Activated naive CD8-positive, alpha-beta T cell treated with anti-CD3 and anti-CD28 coated beads, Interleukin-2, amount 10 ng/mL, durations not matched to agents 7 days and 5 days (primary cell): ENCODE measurements around the gene CYP3A5. TPM values are rescaled to one million over a fixed set of nuclear protein-coding genes. Genes with fewer than 3 reads are reported as not detected.

Experiments
- ATAC-seq: fragments of 150-1000 bp; cut with Tn5 transposase; one replicate; pipeline ENCODE4 v1.10.0; 2021; ENCODE audit warnings: low read depth, moderate library complexity
- POLR2A ChIA-PET: fragments of 350-600 bp; sonication (Branson Sonifier 250); formaldehyde crosslinking; loops from one replicate; lab custom pipeline; 2021; ENCODE audit warnings: antibody characterized with exemption; lab: Charles Lee
- DNase-seq: peaks from one replicate; pipeline ENCODE4 v3.0.0; 2021
- H3K27ac Mint-ChIP-seq: one replicate; pipeline ENCODE4 v1.8.0; 2022; ENCODE audit warnings: mild to moderate bottlenecking, mixed read lengths
- H3K27me3 Mint-ChIP-seq: one replicate; pipeline ENCODE4 v1.8.0; 2022; ENCODE audit warnings: mild to moderate bottlenecking, moderate library complexity, mixed read lengths
- H3K36me3 Mint-ChIP-seq: one replicate; pipeline ENCODE4 v1.8.0; 2021; ENCODE audit warnings: mild to moderate bottlenecking, mixed read lengths
- H3K4me1 Mint-ChIP-seq: one replicate; pipeline ENCODE4 v1.8.0; 2021; ENCODE audit warnings: mixed read lengths
- H3K4me3 Mint-ChIP-seq: one replicate; pipeline ENCODE4 v1.8.0; 2022; ENCODE audit warnings: mild to moderate bottlenecking, moderate library complexity, mixed read lengths
- H3K9me3 Mint-ChIP-seq: one replicate; pipeline ENCODE4 v1.8.0; 2021; ENCODE audit warnings: mixed read lengths
- total RNA-seq, 2 experiments: library from RNA; stranded (reverse); gene quantifications; one replicate each; pipeline ENCODE4 v1.2.3, GENCODE V29; 2021

The CYP3A5 gene
- total RNA-seq, 2 experiments from 2014 or later, result not detected

DNA sequence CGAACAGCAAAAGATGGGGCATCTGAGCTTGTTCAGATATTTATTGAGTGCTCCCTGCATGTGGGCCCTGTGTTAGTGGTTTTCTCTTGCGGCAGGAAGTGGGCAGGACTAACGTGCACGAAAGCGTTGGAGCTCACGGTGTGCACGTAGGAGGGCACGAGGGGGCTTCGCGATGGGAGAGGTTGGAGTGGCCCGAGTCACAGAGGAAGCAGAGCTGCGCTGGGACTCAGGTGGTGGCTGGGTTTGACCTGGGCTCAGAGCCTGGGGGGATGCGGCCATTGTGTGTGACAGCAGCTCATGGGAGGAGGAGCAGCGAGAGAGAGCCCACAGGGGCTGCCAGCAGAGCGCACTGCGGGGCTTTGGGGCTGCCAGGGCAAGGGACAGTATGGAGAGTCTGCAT, 55.3 kb downstream of the CYP3A5 start:
- H3K36me3 Mint-ChIP-seq, result peaks cover 65% of the 10 kb centered on the region
- peak overlapping the region; percentile 86 for H3K4me3 Mint-ChIP-seq
- POLR2A ChIA-PET, result interaction anchor here (0.5 to 1.8 kb wide), 10 partner anchors 9 to 307 kb away, joined by 3 to 13 read pairs (median 6); partner anchors contain the start of genes TRIM4, ZKSCAN5, ZNF394 and ZNF655
- ATAC-seq (peak; percentile 91), DNase-seq (peak; percentile 82)
- peaks cover 51% of the 10 kb centered on the region for H3K4me1 Mint-ChIP-seq
- H3K9me3 Mint-ChIP-seq, result no peaks in the 10 kb centered on the region
- no peaks in the 10 kb centered on the region for H3K27me3 Mint-ChIP-seq
- H3K27ac Mint-ChIP-seq, result peak overlapping the region; percentile 99

DNA sequence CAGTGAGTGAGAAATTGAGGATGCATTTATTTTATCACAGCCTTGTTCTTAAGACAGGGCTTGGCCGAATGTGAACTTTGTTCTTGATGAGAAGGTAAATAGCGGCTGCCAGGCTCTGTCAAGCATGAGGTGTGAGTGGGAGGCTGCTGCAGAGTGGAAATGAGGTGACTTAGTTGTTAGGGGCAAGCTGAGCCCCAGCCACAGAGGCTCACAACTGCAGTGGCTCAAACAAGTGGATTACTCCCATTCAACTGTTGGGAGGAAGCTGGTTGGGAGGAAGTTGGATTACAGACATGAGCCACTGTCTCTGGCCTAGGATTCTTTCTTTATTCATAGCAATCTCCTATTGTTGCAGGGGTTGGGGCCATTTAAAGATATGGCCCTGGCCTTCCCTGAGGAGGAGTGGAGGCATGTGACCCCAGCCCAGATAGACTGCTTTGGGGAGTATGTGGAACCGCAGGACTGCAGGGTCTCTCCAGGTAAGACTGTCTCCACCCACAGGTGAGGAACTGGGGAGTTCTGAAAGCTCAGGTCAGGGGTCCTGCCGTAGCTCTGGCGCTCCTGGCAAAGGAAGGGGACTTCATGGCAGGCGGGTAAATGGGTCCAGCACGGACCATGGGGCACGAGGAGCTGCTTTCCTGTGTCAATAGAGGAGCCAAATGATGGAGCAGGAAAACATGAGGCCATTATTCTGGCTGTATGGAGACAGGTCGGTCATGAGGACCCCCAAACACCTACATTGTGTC, 55.9 kb downstream of the CYP3A5 start:
- Mint-ChIP-seq H3K36me3 (peaks cover 69% of the 10 kb centered on the region), H3K27ac (peak overlapping the region; percentile 99), H3K9me3 (no peaks in the 10 kb centered on the region), H3K4me1 (peaks cover 56% of the 10 kb centered on the region), H3K4me3 (peak overlapping the region; percentile 86), H3K27me3 (no peaks in the 10 kb centered on the region)
- ATAC-seq (peak; percentile 31), DNase-seq (peak; percentile 55)
- POLR2A ChIA-PET, result interaction anchor here (1.0 to 1.8 kb wide), 8 partner anchors 8 to 296 kb away, joined by 3 to 13 read pairs (median 7); partner anchors contain the start of genes TRIM4, ZKSCAN5, ZNF394 and ZNF655

GRCh38 chr7:99623091-99623693, 56.6 kb downstream of the CYP3A5 start:
- POLR2A ChIA-PET, result interaction anchor here (1.5 to 1.7 kb wide), 2 partner anchors 8 to 118 kb away, joined by 3 to 12 read pairs; partner anchors contain the start of gene ZKSCAN5
- peaks cover 70% of the 10 kb centered on the region for H3K36me3 Mint-ChIP-seq
- no peak for ATAC-seq
- H3K4me1 Mint-ChIP-seq, result peaks cover 62% of the 10 kb centered on the region
- H3K27me3 Mint-ChIP-seq, result no peaks in the 10 kb centered on the region
- H3K27ac Mint-ChIP-seq, result peak overlapping the region; percentile 99
- H3K4me3 Mint-ChIP-seq, result peak overlapping the region; percentile 86
- DNase-seq, result no peak
- no peaks in the 10 kb centered on the region for H3K9me3 Mint-ChIP-seq

DNA sequence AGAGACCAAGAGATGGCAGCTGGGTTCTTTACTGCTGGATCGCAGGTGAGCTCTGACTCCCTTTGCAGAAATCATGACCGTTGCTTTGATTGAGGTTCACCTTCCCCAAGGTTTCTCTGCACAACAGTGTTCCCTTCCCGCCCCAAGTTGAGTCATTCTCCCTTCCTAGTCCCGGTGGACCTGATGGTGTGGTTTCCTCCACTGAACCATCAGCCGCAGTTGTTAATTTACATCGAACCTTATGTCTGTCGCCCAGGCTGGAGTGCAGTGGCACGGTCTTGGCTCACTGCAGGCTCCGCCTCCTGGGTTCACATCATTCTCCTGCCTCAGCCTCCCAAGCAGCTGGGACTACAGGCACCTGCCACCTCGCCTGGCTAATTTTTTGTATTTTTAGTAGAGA, 57.2 kb downstream of the CYP3A5 start:
- Mint-ChIP-seq H3K36me3 (peaks cover 71% of the 10 kb centered on the region), H3K4me3 (peak overlapping the region; percentile 86), H3K27ac (peak overlapping the region; percentile 99), H3K27me3 (no peaks in the 10 kb centered on the region), H3K4me1 (peaks cover 68% of the 10 kb centered on the region), H3K9me3 (no peaks in the 10 kb centered on the region)
- POLR2A ChIA-PET, result interaction anchor here (1.5 kb wide), 1 partner anchor 9 kb away, joined by 3 read pairs; no protein-coding TSS in a partner anchor
- DNase-seq (no peak), ATAC-seq (no peak)

GRCh38 chr7:99621271-99621670, 58.5 kb downstream of the CYP3A5 start:
- no peaks in the 10 kb centered on the region for H3K9me3 Mint-ChIP-seq
- peak overlapping the region; percentile 56 for H3K27ac Mint-ChIP-seq
- POLR2A ChIA-PET, result interaction anchor here (1.1 kb wide), 1 partner anchor 63 kb away, joined by 3 read pairs; the partner anchor contains the start of gene ZNF655
- H3K4me3 Mint-ChIP-seq, result no peak overlapping the region
- DNase-seq (no peak), ATAC-seq (no peak)
- H3K27me3 Mint-ChIP-seq, result no peaks in the 10 kb centered on the region
- peaks cover 66% of the 10 kb centered on the region for H3K36me3 Mint-ChIP-seq
- peaks cover 66% of the 10 kb centered on the region for H3K4me1 Mint-ChIP-seq

DNA sequence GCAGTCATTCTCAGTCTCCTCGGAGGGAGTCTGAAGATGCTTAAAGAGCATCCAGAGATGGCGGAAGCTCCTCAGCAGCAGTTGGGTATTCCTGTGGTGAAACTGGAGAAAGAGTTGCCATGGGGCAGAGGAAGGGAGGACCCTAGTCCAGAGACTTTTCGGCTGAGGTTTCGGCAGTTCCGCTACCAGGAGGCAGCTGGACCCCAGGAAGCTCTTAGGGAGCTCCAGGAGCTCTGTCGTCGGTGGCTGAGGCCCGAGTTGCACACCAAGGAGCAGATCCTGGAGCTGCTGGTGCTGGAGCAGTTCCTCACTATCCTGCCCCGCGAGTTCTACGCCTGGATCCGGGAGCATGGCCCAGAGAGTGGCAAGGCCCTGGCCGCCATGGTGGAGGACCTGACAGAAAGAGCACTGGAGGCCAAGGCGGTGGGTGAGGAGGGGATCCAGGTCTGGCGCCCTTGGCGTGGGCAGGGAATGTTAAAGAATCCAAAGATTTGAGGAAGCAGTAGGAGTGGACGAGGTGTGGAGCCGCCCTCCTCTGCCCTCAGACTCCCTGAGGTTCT, 60.1 kb downstream of the CYP3A5 start:
- Mint-ChIP-seq H3K36me3 (peaks cover 52% of the 10 kb centered on the region), H3K4me3 (no peak overlapping the region), H3K27ac (no peak overlapping the region), H3K9me3 (no peaks in the 10 kb centered on the region), H3K4me1 (peaks cover 65% of the 10 kb centered on the region), H3K27me3 (no peaks in the 10 kb centered on the region)
- DNase-seq (no peak), ATAC-seq (no peak)
- POLR2A ChIA-PET, result no interaction called here

DNA sequence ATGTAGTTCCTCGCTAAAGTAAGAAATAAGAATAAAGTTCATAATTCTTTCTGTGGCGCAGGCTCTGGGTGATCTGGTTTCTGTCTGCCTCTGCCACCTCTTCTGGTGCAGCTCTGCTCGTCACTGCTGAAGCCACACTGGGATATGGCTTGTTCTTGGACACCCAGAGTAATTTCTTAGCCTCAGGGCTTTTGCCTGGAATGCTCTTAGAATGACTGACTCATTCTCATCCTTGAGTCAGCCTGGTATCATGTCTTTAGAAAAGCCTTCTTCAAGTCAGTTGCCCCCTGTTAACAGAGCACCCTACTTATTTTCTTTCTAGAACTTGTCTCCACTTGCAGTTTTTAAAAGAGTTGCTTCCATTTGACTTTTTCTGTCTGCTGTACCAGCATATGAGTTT, 61.1 kb downstream of the CYP3A5 start:
- no peak for ATAC-seq
- H3K9me3 Mint-ChIP-seq, result no peaks in the 10 kb centered on the region
- H3K4me3 Mint-ChIP-seq, result peak overlapping the region; percentile 93
- peaks cover 44% of the 10 kb centered on the region for H3K36me3 Mint-ChIP-seq
- peaks cover 58% of the 10 kb centered on the region for H3K4me1 Mint-ChIP-seq
- DNase-seq, result no peak
- POLR2A ChIA-PET, result no interaction called here
- H3K27ac Mint-ChIP-seq, result peak overlapping the region; percentile 97
- no peaks in the 10 kb centered on the region for H3K27me3 Mint-ChIP-seq

DNA sequence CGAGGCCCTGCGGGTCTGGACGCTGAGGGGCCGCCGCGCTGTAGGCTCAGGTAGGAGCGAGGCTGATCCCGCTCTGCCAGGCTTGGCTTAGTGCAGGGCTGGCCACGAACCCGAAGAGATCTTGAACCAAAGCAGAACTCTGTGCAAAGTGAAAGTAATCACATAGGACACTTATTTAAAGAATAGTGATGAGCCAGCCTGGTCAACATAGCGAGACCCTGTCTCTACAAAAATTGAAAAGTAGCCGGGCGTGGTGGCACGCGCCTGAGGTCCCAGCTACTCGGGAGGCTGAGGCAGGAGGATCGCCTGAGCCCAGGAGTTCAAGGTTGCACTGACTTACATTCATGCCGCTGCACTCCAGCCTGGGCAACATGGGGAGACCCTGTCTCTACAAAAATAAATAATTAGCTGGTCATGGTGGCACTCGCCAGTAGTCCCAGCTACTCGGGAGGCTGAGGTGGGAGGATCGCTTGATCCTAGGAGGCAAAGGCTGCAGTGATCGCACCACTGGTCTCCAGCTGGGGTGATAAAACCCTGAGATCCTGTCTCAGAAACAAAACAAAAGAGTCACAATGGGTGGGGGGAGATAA, 62.5 kb downstream of the CYP3A5 start:
- Mint-ChIP-seq H3K27me3 (no peaks in the 10 kb centered on the region), H3K4me3 (peak overlapping the region; percentile 93), H3K27ac (peak overlapping the region; percentile 97), H3K9me3 (no peaks in the 10 kb centered on the region), H3K36me3 (peaks cover 35% of the 10 kb centered on the region), H3K4me1 (peaks cover 43% of the 10 kb centered on the region)
- DNase-seq (no peak), ATAC-seq (no peak)
- POLR2A ChIA-PET, result interaction anchor here (0.8 to 2.8 kb wide), 11 partner anchors 16 to 302 kb away, joined by 3 to 32 read pairs (median 4); partner anchors contain the start of genes BUD31, FAM200A, PDAP1 and TRIM4

GRCh38 chr7:99616359-99617191, 63.2 kb downstream of the CYP3A5 start, which contains the start of gene ZSCAN25:
Gene ZSCAN25 (plus strand): TSS chr7:99616946. CDS start chr7:99619607, 2,661 bp downstream.
- peak; percentile 84 for DNase-seq
- H3K27ac Mint-ChIP-seq, result peak within 1 kb of the TSS; percentile 97
- POLR2A ChIA-PET, result interaction anchor here (0.6 to 2.8 kb wide), 14 partner anchors 8 to 466 kb away, joined by 3 to 32 read pairs (median 4); partner anchors contain the start of genes BUD31, FAM200A, PDAP1 and TRIM4
- peaks cover 32% of the 10 kb centered on the region for H3K36me3 Mint-ChIP-seq
- no peaks in the 10 kb centered on the region for H3K9me3 Mint-ChIP-seq
- H3K27me3 Mint-ChIP-seq, result no peaks in the 10 kb centered on the region
- peaks cover 39% of the 10 kb centered on the region for H3K4me1 Mint-ChIP-seq
- peak within 1 kb of the TSS; percentile 93 for H3K4me3 Mint-ChIP-seq
- ATAC-seq, result peak; percentile 93

- DNase-seq, result no peak
- peaks cover 26% of the 10 kb centered on the region for H3K36me3 Mint-ChIP-seq
- peaks cover 34% of the 10 kb centered on the region for H3K4me1 Mint-ChIP-seq
- POLR2A ChIA-PET, result interaction anchor here (0.6 to 2.8 kb wide), 8 partner anchors 8 to 467 kb away, joined by 3 to 32 read pairs (median 8); partner anchors contain the start of genes TRIM4, ZKSCAN5, ZNF394 and ZNF655
- no peak for ATAC-seq
- no peaks in the 10 kb centered on the region for H3K9me3 Mint-ChIP-seq
- H3K4me3 Mint-ChIP-seq, result peak overlapping the region; percentile 93
- H3K27ac Mint-ChIP-seq, result peak overlapping the region; percentile 97
- H3K27me3 Mint-ChIP-seq, result no peaks in the 10 kb centered on the region
These were observed 63.8 kb downstream of the CYP3A5 start for GRCh38 chr7:99615989-99616358.

- POLR2A ChIA-PET, result interaction anchor here (0.8 to 1.7 kb wide), 3 partner anchors 10 to 206 kb away, joined by 3 to 7 read pairs (median 4); partner anchors contain the start of genes BUD31, PDAP1 and ZNF655
- no peak overlapping the region for H3K4me3 Mint-ChIP-seq
- peaks cover 18% of the 10 kb centered on the region for H3K36me3 Mint-ChIP-seq
These were observed 65.3 kb downstream of the CYP3A5 start for GRCh38 chr7:99614495-99614894.

DNA sequence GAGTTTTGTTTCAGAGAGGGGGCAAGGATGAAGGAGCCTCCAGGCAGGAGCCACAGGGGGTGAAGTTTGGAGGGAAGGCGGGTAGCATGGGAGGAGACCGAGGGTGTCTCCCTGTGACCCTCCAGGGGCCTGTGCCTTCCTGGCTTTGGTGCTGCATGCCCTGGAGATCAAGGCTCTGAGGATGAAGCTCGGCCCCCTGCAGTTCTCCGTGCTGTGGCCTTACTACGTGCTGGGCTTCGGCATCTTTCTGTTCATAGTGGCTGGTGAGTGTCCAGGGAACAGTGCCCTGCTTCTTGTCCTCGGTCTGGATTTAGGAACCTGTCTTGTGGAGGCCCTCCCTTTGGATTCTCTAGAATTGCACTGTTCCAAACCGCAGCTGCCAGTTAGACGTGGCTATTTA, 72.2 kb downstream of the CYP3A5 start:
- peaks cover 5% of the 10 kb centered on the region for H3K4me1 Mint-ChIP-seq
- no peaks in the 10 kb centered on the region for H3K9me3 Mint-ChIP-seq
- peaks cover 2% of the 10 kb centered on the region for H3K27me3 Mint-ChIP-seq
- no peak for ATAC-seq
- no peak overlapping the region for H3K27ac Mint-ChIP-seq
- POLR2A ChIA-PET, result interaction anchor here (0.6 kb wide), 1 partner anchor 119 kb away, joined by 4 read pairs; no protein-coding TSS in a partner anchor
- no peak for DNase-seq
- H3K36me3 Mint-ChIP-seq, result no peaks in the 10 kb centered on the region
- no peak overlapping the region for H3K4me3 Mint-ChIP-seq

More at GRCh38 chr7:99614495-99614894, 65.3 kb downstream of the CYP3A5 start:
- DNase-seq (peak; percentile 4), ATAC-seq (no peak)
- H3K27ac Mint-ChIP-seq, result peak overlapping the region; percentile 18
- H3K27me3 Mint-ChIP-seq, result no peaks in the 10 kb centered on the region
- H3K4me1 Mint-ChIP-seq, result peaks cover 34% of the 10 kb centered on the region
- no peaks in the 10 kb centered on the region for H3K9me3 Mint-ChIP-seq
